A673 (cell line): Measurements from ENCODE around the gene NEK3.
"Not testable (repeated sequence)": the region's sequence is repeated elsewhere in the genome, so short reads cannot be mapped to it uniquely, and the experiment has no call there.

Source experiments
- CTCF ChIP-seq: fragments of 300-800, 200-600 bp; sonication (generic); conservative IDR thresholded peaks from 2 replicates; pipeline ENCODE4 v1.5.1; 2017; ENCODE audit warnings: low read depth, mild to moderate bottlenecking, antibody characterized with exemption, low read length, moderate library complexity, mixed read lengths
- EZH2 ChIP-seq: fragments of 200-600 bp; sonication (generic); IDR thresholded peaks from 2 replicates; pipeline ENCODE4 v1.6.1; 2017; ENCODE audit warnings: borderline replicate concordance, low read depth, mild to moderate bottlenecking, mixed read lengths, antibody characterized with exemption, low read length; ENCODE audit not compliant: poor library complexity, severe bottlenecking

DNA sequence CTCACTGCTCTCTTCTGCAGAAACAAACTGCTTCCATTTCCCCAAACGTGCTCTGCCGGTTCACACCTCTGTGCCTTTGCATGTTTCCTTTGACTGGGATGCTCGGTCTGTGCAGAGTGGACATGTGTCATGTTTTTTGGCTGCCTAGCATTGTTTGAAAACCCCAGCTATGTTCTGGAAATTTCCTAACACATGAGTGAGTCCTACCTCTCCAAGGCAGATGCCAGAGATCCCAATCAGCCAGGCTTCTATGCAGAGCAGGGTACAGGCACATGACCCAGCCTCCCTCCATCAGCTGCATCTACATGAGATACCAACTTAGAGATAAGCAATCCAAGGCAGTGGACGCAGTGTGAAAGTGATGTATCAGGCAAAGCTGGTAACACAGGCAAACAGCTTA is 45.1 kb upstream of the NEK3 start:
- TF ChIP-seq CTCF, EZH2: not testable (repeated sequence)
